Activated T-helper 1 cell treated with anti-CD3 and anti-CD28 coated beads, Interleukin-2, amount 50 U/mL, for 16 hours (primary cell): ENCODE measurements around the gene B4GALNT2.
"Not testable (repeated sequence)": the region's sequence is repeated elsewhere in the genome, so short reads cannot be mapped to it uniquely, and the experiment has no call there.

Source experiments
- DNase-seq, 2 donors: peaks; one replicate each; pipeline ENCODE4 v3.0.0-alpha.2; 2020; ENCODE audit warnings: low read depth in 1 of 2, low spot score in 1 of 2

Gene B4GALNT2

DNA sequence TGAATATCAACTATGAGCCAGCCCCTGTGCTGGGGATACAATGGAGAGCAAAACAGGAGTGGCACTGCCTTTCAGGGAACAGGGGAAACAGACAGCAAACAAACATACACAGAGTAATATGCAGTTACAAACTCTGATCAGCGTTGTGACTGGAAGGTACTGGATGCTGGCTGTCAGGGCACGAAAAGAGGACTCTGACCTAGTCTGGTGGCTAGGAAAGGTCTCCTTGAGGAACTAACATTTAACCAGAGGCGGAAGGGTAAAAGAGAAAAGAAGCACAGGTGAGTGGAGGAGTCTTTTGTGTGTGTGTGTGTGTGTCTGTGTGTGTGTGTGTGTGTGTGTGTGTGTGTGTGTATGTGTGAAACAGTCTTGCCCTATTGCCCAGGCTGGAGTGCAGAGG is 12.4 kb upstream of the B4GALNT2 start:
- DNase-seq: no peak

DNA sequence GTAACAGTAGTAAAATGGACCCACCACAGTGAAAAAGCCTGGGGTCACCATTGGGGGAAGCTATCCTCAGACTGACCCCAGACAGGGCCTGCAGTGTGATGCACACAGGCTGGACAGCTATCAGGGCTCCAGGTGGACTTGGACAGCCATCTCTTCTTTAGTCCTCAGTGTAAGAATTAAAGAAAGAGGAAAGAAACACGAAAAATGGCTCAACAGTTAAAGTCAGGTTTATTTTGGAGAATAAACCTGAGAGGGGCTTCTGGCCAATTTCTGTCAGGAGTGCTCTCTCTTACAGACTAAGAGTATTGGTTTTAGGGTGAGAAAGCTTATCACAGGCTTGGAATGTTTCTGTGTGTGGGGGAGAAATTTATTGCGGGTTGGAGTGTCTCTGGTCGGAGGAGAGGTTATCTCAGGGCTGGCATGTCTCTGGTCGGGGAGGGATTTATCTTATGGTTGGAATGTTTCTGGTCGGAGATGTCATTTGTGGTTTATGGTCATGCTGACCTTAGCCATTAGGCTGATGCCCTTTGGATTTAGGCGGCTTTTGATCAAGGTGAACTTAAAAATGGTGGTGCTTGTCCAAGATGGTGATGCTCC is 10.8 kb upstream of the B4GALNT2 start:
- no peak for DNase-seq

- DNase-seq: no peak
Measured at GRCh38 chr17:49122566-49122965, 10.0 kb upstream of the B4GALNT2 start.

DNA sequence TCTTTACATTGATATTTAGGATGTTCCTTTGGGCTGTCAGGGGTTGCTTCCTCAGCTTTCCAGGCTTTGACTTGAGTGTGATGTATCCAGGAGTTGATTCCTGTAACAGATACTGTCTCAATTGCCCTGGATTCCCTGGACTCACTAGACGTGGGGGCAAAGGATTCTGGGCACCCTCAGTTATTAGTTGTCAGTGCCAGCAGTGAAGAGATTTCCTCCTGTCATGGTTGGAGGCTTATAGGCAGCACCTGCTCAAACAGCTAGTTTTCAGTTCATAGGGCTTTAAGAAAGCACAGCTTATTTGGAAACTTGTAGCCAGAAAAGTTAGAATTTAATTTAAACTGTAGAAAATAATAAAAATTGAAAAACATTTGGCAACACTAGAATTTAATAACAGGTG is 9.5 kb upstream of the B4GALNT2 start:
- DNase-seq: no peak

DNA sequence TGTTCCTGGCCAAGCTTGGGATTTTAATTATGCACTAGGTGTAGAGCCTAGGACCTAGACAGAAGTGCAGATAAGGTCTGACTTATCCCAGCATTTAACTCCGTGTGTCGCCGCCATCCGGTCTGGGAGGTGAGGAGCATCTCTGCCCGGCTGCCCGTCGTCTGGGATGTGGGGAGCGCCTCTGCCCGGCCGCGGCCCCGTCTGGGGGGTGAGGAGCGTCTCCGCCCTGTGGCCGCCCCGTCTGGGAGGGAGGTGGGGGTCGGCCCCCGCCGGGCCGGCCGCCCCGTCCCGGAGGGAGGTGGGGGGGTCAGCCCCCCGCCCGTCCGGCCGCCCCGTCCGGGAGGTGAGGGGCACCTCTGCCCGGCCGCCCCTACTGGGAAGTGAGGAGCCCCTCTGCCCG is 7.1 kb upstream of the B4GALNT2 start:
- DNase-seq: no peak

DNA sequence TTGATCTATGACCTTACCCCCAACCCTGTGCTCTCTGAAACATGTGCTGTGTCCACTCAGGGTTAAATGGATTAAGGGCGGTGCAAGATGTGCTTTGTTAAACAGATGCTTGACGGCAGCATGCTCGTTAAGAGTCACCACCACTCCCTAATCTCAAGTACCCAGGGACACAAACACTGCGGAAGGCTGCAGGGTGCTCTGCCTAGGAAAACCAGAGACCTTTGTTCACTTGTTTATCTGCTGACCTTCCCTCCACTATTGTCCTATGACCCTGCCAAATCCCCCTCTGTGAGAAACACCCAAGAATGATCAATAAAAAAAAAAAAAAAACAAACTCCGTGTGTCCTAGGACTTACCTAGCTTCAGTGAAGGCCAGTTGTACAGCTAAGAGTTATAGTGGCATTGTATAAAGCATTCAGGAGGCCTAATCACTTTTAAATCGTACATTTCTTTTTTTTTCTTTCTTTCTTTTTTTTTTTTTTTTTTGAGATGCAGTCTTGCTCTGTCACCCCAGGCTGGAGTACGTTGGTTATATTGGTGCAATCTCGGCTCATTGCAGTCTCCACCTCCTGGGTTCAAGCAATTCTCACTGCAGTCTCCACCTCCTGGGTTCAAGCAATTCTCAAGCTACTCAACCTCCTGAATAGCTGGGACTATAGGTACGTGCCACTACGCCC is 6.2 kb upstream of the B4GALNT2 start:
- not testable (repeated sequence) for DNase-seq

- not testable (repeated sequence) for DNase-seq
Measured at GRCh38 chr17:49129359-49129950, 3.1 kb upstream of the B4GALNT2 start.

GRCh38 chr17:49130891-49131290 is 1.7 kb upstream of the B4GALNT2 start:
- no peak for DNase-seq

- no peak for DNase-seq
Measured at GRCh38 chr17:49132317-49132698, 261 bp upstream of the B4GALNT2 start.

DNA sequence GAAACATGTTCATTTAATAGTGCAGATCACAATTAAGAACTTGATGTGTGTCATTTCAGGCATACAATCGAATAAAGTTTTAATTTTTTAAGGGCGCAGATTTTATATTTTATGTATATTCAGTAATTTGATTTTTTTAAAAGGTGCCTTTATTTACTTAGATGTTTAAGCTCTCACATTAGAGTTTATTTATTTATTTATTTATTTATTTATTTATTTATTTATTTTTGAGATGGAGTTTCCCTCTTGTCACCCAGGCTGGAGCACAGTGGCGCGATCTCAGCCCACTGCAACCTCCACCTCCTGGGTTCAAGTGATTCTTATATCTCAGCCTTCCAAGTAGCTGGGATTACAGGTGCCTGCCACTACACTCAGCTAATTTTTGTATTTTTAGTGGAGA is 3.8 kb downstream of the B4GALNT2 start:
- no peak for DNase-seq

GRCh38 chr17:49145654-49146053 is 13.1 kb downstream of the B4GALNT2 start:
- not testable (repeated sequence) for DNase-seq

DNA sequence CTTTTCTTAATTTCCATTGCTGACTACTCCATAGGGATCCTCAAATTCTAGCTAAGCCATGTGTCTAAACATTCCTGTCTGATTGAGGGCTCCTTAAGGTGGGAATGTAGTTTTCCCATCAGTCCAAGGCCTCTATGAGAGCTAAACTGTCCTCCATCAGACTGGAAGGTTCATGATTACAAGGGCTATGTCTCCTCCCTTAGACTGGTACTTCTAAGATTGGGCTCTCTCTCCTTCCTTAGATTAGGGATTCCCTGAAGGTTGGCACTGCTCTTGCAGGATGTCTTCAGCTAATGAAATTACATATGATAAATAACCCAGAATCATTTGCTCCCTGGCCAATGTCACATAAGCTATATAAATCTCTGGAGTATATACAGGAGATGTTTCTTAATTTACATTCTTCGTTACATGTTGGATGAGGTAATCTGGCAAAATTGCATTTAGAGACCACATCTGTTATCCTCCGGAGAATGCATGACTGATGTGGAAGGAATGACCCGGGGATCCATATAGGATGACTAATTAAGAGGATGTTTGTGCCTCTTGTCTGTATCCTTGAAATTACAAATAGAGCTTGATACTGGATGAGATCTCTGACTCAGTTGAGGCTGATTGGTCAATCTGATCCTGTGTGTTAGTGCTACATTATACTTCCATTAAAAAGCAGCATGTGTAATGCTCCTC is 14.2 kb downstream of the B4GALNT2 start:
- no peak for DNase-seq

- DNase-seq: no peak
Measured at GRCh38 chr17:49148171-49148570, 15.6 kb downstream of the B4GALNT2 start.

GRCh38 chr17:49151996-49152395 is 19.4 kb downstream of the B4GALNT2 start:
- no peak for DNase-seq

DNA sequence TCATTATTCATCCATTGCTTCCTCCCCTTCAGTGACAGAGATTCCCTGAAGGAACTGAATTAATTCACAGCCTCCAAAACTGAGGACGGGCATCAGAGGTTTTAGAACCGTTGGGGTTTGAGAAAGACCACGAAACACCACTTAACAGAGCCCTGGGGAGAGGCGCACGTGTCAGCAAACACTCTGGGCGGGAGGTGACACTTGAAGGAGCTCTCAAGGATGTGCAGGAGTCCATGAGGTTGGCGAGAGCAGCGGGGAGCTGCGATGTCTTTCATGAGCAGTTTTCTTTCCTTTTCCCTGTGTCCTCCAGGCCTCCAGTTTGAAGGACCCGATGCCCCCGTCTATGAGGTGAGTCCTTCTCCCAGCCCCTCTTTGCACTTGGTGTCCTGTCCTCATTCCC is 23.7 kb downstream of the B4GALNT2 start:
- no peak for DNase-seq

DNA sequence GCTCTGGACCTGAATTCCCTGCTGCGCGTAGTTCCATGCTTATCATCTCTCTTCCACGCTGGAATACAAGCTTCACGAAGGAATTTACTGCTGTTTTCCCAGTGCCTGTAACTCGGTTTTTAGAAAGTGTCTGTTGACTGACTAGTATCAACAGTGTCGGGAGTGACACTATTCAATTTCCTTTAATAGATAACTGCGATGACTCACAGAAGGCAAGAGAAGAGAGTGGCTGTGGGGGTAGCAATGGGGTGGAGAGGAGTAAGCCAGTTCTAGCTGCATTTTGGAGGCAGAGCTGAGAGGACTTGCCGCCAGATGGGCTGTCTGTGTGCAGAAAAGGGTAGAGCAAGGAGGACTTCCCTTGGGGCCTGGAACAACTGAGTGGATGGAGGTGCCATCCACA is 25.2 kb downstream of the B4GALNT2 start:
- DNase-seq: no peak

- DNase-seq: no peak
Measured at GRCh38 chr17:49162866-49163265, 30.3 kb downstream of the B4GALNT2 start.

- DNase-seq: no peak
Measured at GRCh38 chr17:49165143-49165542, 32.6 kb downstream of the B4GALNT2 start.

- no peak for DNase-seq
Measured at GRCh38 chr17:49168706-49169105, 36.1 kb downstream of the B4GALNT2 start.

DNA sequence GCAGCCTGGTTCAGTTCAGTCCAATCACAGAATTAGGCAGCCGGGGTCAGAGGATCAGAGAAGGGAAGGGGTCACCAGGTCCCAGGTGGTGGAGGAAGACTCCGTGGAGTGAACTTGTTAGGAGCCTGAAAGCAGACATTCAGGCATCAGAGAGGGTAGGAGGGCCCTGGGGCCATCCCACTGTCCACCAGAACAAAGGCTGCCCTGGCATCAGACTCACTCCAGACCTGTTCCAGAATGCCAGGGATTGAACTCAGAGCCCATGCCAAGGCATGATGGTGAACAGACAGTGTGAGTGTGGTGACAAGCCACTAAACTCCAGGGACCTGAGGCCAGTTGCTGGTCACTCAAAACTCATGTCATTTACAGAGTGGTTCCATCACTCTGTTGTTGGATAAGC is 37.6 kb downstream of the B4GALNT2 start:
- DNase-seq: no peak

GRCh38 chr17:49170711-49171110 is 38.1 kb downstream of the B4GALNT2 start:
- DNase-seq: not testable (repeated sequence)

- DNase-seq: not testable (repeated sequence)
Measured at GRCh38 chr17:49175978-49176377, 43.4 kb downstream of the B4GALNT2 start.
